Cardiac muscle cell (in vitro differentiated cells and primary cell): ENCODE results near the gene TECR. TPM values are rescaled to one million over a fixed set of nuclear protein-coding genes. Genes with fewer than 3 reads are reported as not detected.

Source experiments
- DNase-seq, 2 donors: peaks; one replicate each; pipeline versions ENCODE4 v3.0.0 to v3.0.0-alpha.2; 2010 to 2017; ENCODE audit warnings: low read depth in 1 of 2, low spot score in 1 of 2
- H3K27ac ChIP-seq: fragments of 200-600 bp; sonication (generic); 2 replicates; pipeline ENCODE4 v1.5.1; 2016
- H3K27me3 ChIP-seq: fragments of 200-600 bp; sonication (generic); 2 replicates; pipeline ENCODE4 v1.6.0; 2016; ENCODE audit warnings: control low read depth
- H3K36me3 ChIP-seq: fragments of 200-600 bp; sonication (generic); 2 replicates; pipeline ENCODE4 v1.5.1; 2016; ENCODE audit warnings: control low read depth
- H3K4me1 ChIP-seq: fragments of 200-600 bp; sonication (generic); 2 replicates; pipeline ENCODE4 v1.8.1; 2017; ENCODE audit warnings: low read depth, mild to moderate bottlenecking, mixed run types
- H3K4me3 ChIP-seq: fragments of 200-600 bp; sonication (generic); 2 replicates; pipeline ENCODE4 v1.5.1; 2016; ENCODE audit warnings: mild to moderate bottlenecking
- H3K9me3 ChIP-seq: fragments of 200-600 bp; sonication (generic); 2 replicates; pipeline ENCODE4 v1.5.1; 2017; ENCODE audit warnings: low read depth, mild to moderate bottlenecking, control low read depth
- polyA plus RNA-seq: library from polyadenylated mRNA; unstranded; fragments of >200 nt; fragmentation: Nextera tagmentation; extraction: Ambion mirVana; gene quantifications from 2 replicates; pipeline ENCODE4 v1.2.1, GENCODE V29; 2016
- total RNA-seq: library from RNA; depleted of rRNA; stranded (reverse); fragments of >200 nt; gene quantifications from 2 replicates; pipeline ENCODE4 v1.2.3, GENCODE V29; 2016
- TF ChIP-seq, protein P1 (sequence below): IDR thresholded peaks from 2 replicates; pipeline ENCODE4 v1.5.1; 2012; ENCODE audit warnings: low read depth, mild to moderate bottlenecking, low read length

TECR gene
- total and polyA plus RNA-seq, 2 experiments from 2014 or later, result 83.1 to 345 TPM

DNA sequence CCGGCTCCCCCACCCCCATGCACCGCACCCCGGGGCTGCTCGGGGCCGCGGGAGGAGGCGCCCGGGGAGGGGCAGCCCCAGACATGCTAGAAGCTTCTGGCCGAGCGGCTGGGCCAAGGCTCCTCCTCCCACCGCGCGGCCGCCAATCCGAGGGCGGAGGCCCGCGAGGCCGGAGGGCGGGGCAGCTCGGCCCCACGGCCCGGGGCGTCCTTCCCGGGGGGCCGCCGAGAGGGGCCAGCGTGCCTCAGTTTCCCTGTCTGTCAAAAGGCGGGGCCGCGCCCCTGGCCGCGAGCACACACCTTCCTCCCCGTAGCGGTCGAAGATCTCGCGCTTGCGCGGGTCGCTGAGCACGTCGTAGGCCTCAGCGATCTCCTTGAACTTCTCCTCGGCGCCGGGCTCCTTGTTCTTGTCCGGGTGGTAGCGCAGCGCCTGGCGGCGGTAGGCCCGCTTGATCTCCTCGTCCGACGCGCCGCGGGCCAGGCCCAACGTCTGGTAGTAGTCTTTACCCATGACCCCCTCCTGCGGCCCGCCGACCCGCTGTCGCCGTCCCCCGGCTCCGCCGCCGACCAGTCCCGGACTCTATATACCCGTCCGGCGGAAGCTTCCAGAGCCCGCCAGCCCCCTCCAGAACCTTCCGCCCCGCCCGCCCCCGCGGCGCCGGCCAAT lies 11.4 kb upstream of the TECR start, which contains the start of gene DNAJB1:
Gene DNAJB1 (minus strand): TSS at position 558 of the 666 bp plus-strand sequence. CDS start 48 bp downstream, at position 510.
- peaks cover 21% of the 10 kb centered on the region for H3K36me3 ChIP-seq
- no peaks in the 10 kb centered on the region for H3K9me3 ChIP-seq
- H3K27me3 ChIP-seq, result no peaks in the 10 kb centered on the region
- peak within 1 kb of the TSS; percentile 86 for H3K27ac ChIP-seq
- peaks cover 10% of the 10 kb centered on the region for H3K4me1 ChIP-seq
- DNase-seq, result peak; percentile 78 to 83
- peak within 1 kb of the TSS; percentile 84 for H3K4me3 ChIP-seq
- TF ChIP-seq, protein P1, sequence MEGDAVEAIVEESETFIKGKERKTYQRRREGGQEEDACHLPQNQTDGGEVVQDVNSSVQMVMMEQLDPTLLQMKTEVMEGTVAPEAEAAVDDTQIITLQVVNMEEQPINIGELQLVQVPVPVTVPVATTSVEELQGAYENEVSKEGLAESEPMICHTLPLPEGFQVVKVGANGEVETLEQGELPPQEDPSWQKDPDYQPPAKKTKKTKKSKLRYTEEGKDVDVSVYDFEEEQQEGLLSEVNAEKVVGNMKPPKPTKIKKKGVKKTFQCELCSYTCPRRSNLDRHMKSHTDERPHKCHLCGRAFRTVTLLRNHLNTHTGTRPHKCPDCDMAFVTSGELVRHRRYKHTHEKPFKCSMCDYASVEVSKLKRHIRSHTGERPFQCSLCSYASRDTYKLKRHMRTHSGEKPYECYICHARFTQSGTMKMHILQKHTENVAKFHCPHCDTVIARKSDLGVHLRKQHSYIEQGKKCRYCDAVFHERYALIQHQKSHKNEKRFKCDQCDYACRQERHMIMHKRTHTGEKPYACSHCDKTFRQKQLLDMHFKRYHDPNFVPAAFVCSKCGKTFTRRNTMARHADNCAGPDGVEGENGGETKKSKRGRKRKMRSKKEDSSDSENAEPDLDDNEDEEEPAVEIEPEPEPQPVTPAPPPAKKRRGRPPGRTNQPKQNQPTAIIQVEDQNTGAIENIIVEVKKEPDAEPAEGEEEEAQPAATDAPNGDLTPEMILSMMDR, result no peak

GRCh38 chr19:14519245-14519859 lies 10.0 kb upstream of the TECR start:
- H3K9me3 ChIP-seq, result no peaks in the 10 kb centered on the region
- H3K36me3 ChIP-seq, result peaks cover 20% of the 10 kb centered on the region
- TF ChIP-seq, protein P1, result no peak
- H3K4me3 ChIP-seq, result no peak overlapping the region
- H3K27ac ChIP-seq, result no peak overlapping the region
- DNase-seq, result no peak
- no peaks in the 10 kb centered on the region for H3K27me3 ChIP-seq
- H3K4me1 ChIP-seq, result peaks cover 10% of the 10 kb centered on the region

DNA sequence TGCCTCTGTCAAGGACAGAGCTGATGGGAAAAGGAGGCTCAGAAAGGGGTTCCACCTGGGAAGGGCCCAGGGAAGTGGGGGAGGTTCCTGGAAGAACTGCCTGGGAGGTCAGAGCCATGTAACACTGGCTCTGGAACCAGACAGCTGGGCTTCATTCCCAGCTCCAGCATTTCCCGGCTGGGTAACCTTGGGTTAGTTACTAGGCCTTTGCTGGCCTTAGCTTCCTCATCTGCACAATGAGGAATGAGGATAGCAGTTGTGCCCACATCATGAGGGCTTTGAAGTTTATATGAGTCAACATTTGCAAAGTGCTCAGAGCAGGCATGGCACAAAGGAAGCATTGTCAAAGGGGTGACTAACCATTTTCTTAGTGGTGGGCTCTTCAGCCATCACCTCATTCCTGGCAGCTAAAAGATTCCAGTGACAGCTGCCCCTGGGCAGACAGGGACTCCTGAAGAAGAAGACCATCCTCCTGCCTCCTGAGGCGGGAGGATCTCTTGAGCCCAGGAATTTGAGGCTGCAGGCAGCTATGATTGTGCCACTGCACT lies 9.5 kb upstream of the TECR start:
- H3K27ac ChIP-seq, result no peak overlapping the region
- H3K36me3 ChIP-seq, result peaks cover 14% of the 10 kb centered on the region
- H3K9me3 ChIP-seq, result no peaks in the 10 kb centered on the region
- TF ChIP-seq, protein P1, result no peak
- no peak overlapping the region for H3K4me3 ChIP-seq
- DNase-seq, result peak in 1 of 2 donors; percentile 70
- no peaks in the 10 kb centered on the region for H3K27me3 ChIP-seq
- H3K4me1 ChIP-seq, result peaks cover 10% of the 10 kb centered on the region

DNA sequence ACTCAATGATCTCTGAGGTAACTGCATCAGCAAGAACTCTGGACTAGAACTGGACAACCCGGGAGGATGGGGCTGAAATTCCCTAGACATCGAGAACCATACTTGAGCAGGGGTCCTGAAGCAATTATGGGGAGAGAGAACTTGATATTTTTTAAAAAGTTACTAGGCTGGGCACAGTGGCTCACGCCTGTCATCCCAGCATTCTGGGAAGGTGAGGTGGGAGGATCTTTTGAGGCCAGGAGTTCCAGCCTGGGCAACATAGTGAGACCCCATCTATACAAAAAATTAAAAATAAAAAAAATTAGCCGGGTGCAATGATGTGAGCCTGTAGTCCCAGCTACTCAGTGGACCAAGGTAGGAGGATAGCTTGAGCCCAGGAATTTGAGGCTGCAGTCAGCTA lies 8.9 kb upstream of the TECR start:
- Histone ChIP-seq H3K4me1 (peaks cover 10% of the 10 kb centered on the region), H3K27ac (no peak overlapping the region)

DNA sequence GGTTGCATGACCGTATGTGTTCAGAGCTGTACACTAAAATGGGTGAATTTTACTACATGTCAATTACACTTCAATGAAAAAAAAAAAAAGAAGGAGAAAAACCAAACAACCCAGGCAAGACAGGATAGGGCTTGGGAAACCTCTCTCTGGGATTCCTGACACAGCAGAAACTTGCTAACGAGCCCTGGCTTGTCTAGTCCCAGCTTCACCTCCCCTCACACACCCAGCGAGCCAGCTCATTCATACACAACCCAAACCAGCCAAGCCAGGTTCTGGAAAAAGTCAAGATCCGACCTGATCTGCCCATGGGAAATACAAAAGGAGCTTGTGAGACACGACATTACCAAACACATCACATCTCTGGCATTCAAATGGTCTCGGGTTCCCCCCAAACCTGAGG lies 3.7 kb upstream of the TECR start:
- TF ChIP-seq, protein P1, result no peak
- Histone ChIP-seq H3K27me3 (no peaks in the 10 kb centered on the region), H3K4me3 (no peak overlapping the region), H3K36me3 (no peaks in the 10 kb centered on the region), H3K9me3 (no peaks in the 10 kb centered on the region), H3K27ac (no peak overlapping the region), H3K4me1 (peaks cover 4% of the 10 kb centered on the region)
- DNase-seq, result no peak

More for the DNA sequence above, 8.9 kb upstream of the TECR start:
- peaks cover 8% of the 10 kb centered on the region for H3K36me3 ChIP-seq
- H3K27me3 ChIP-seq, result no peaks in the 10 kb centered on the region
- H3K9me3 ChIP-seq, result no peaks in the 10 kb centered on the region
- H3K4me3 ChIP-seq, result no peak overlapping the region
- TF ChIP-seq, protein P1, result no peak
- DNase-seq, result no peak
